Fibroblast of gingiva (primary cell): Measurements from ENCODE around the gene PRR12.

Experiments
- DNase-seq: peaks from one replicate; pipeline ENCODE4 v3.0.0-alpha.2; 2011; ENCODE audit warnings: low read depth

PRR12 gene

GRCh38 chr19:49592486-49593232, 1.7 kb downstream of the PRR12 start:
- DNase-seq, result no peak

DNA sequence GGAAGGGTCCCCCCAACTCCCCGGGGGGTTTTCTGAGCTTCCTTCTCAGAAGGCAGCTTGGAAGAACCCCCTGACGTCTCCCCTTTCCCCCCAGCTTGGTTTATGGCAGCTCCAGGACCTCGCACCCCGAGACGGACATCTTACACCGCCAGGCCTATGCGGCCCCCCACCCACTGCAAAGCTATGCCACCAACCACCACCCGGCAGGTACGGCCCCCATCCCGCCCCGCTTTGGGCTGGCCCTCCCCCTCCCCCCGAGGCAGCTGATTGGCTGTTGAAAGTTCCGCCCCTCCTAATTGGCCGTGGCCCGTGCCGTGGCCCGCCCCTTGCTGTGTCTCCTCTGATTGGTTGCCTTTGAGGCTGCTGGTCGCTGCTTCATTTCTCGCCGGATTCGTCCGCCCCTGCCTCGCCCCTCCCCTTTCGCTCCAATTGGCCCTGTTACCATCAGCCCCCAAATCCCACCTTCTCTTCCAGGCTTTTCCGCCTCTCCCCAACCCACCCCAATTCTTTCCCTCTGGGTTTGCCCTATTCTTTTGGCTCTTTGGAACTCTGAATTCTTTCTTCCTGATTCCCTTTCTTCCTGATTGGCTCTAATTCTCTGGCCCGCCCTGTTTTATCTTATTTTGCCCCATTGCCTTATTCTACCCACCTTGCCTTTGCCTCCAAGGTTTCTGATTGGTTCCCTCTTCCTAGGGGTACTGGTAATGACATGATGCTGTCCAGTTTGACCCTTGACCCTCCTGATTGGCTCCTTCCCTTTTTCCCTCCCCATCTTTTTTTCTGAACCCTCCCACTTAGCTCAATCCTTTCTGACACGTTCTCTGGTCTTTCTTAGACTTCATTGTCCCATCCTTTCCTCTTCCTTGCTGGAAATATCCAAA, 2.5 kb downstream of the PRR12 start:
- DNase-seq, result peak; percentile 91

- DNase-seq, result no peak
Measured at GRCh38 chr19:49594157-49594992, 3.4 kb downstream of the PRR12 start.

GRCh38 chr19:49594993-49595818, 4.2 kb downstream of the PRR12 start:
- DNase-seq, result no peak

- DNase-seq, result no peak
Measured at GRCh38 chr19:49595819-49596404, 4.9 kb downstream of the PRR12 start.

GRCh38 chr19:49596407-49596806, 5.4 kb downstream of the PRR12 start:
- DNase-seq, result no peak

GRCh38 chr19:49596954-49597702, 6.1 kb downstream of the PRR12 start:
- no peak for DNase-seq

GRCh38 chr19:49597703-49597974, 6.7 kb downstream of the PRR12 start:
- no peak for DNase-seq

DNA sequence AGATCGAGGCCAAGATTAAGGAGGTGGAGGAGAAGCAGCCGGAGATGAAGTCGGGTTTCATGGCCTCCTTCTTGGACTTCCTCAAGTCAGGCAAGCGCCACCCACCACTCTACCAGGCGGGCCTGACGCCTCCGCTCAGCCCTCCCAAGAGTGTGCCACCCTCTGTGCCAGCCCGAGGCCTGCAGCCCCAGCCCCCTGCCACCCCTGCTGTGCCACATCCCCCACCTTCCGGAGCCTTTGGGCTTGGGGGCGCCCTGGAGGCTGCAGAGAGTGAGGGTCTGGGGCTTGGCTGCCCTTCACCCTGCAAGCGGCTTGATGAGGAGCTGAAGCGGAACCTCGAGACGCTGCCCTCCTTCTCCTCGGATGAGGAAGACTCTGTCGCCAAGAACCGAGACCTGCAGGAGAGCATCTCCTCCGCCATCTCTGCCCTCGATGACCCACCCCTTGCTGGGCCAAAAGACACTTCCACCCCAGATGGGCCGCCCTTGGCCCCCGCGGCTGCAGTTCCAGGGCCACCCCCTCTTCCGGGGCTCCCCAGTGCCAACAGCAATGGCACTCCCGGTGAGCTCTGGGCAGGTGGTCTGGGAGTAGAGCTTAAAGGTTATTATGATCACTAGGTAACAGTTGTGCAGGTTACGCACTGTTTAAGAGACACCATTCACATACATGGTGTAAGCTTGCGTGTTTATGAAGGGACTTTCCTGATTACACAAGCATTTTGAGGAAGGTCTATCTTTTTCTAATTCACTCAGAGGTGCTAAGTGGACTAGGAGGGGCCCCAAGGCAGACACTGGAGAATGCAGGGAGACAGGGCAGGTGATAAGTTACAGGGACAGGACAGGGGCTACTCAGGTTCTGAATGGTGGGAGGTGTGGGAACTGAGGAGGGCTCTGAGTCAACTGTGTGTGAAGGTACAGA, 8.7 kb downstream of the PRR12 start:
- DNase-seq, result no peak

GRCh38 chr19:49601482-49602038, 10.6 kb downstream of the PRR12 start:
- DNase-seq, result no peak

DNA sequence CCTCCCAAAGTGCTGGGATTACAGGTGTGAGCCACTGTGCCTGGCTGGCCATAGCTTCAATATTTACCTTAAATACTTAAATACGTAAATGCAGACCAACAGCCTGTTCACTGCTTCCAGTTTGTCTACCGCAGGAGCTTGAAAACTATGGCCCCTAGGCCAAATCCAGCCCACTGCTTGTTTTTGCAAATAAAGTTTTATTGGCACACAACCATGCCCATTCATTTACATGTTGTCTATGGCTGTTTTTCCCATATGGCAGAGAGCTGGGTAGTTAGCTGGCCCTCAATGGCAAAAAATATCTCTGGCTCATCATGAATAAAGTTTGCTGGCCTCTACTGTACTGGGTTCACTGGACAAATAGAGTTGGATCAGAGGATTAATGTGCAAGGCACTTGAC, 11.8 kb downstream of the PRR12 start:
- no peak for DNase-seq

- no peak for DNase-seq
Measured at GRCh38 chr19:49605605-49606004, 14.6 kb downstream of the PRR12 start.

- DNase-seq, result no peak
Measured at GRCh38 chr19:49609499-49610092, 18.6 kb downstream of the PRR12 start.

- DNase-seq, result peak; percentile 32
Measured at GRCh38 chr19:49613374-49613773, 22.4 kb downstream of the PRR12 start.

DNA sequence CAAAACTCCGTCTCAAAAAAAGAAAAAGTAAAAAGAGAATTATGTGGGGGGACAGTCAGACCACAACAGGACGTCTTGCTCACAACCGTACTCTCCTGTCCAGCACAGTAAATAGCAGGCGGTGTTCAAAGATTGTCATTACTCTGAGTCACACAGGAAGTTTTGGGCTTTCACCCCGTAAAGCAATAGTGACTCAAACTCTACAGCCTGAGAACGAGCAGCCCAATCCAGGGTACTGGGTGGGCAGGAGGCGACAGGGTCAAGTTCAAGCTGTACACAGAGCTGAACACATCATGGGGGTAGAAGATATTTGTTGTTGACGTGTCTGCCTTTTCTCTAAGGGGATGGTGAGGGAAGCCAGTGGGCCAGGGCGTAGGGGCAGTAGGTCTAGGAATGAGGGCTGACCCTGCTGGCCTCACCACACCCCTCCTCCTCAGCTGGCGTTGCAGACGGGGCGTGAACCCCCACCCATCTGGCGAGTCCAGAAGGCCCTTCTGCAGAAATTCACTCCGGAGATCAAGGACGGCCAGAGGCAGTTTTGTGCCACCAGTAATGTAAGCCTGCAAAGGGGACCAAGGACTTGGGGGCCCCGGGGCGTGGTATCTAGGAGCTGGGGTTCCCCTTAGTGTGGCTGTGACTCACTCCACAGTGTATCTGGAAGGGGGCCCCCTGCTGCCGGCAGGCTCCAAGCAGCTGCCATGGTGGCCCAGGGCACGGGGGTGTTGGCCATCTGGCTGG, 23.3 kb downstream of the PRR12 start:
- peak; percentile 43 for DNase-seq

DNA sequence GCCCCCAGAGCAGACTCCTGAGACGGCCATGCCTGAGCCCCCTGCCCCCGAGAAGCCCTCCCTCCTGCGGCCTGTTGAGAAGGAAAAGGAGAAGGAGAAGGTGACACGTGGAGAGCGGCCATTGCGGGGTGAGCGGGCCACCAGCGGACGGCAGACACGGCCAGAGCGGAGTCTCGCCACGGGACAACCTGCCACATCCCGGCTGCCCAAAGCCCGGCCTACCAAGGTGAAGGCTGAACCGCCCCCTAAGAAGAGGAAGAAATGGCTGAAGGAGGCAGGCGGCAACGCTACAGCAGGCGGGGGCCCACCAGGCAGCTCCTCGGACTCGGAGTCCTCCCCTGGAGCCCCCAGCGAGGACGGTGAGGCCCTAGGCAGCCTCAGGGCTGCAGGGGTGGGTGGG, 24.9 kb downstream of the PRR12 start:
- no peak for DNase-seq

DNA sequence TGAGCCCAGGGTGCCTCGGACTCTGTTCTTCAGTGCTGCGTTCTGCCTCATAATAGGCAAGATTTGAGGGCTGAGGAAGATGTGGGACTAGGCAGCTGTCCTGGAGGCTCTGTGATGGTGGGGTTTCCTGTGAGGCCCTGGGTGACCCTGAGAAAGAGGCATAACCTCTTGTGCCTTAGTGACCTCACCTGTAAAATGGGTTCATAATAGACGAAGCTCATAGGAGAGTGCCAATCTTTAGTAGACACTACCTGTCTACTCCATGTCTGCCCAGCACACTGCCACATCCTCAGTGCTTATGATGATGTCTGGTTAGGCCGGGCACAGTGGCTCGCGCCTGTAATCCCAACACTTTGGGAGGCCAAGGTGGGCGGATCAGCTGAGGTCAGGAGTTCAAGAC, 25.6 kb downstream of the PRR12 start:
- DNase-seq, result no peak

GRCh38 chr19:49616945-49617344, 26.0 kb downstream of the PRR12 start:
- DNase-seq, result no peak
